Cortex of kidney (tissue), 1 donor: ENCODE measurements around the gene CDH26.
"Not testable (repeated sequence)": the region's sequence is repeated elsewhere in the genome, so short reads cannot be mapped to it uniquely, and the experiment has no call there.

Source experiments
- DNase-seq: peaks from one replicate; lab custom pipeline; 2025; lab: John Stamatoyannopoulos, UW

The CDH26 gene

GRCh38 chr20:60013296-60014139, 55.3 kb downstream of the CDH26 start:
- no peak for DNase-seq

- DNase-seq, result no peak
Measured at GRCh38 chr20:60016406-60016805, 58.2 kb downstream of the CDH26 start.

GRCh38 chr20:60020251-60020650, 62.0 kb downstream of the CDH26 start:
- no peak for DNase-seq

- DNase-seq, result no peak
Measured at GRCh38 chr20:60021104-60021503, 62.9 kb downstream of the CDH26 start.

GRCh38 chr20:60022849-60023248, 64.6 kb downstream of the CDH26 start:
- DNase-seq, result no peak

- no peak for DNase-seq
Measured at GRCh38 chr20:60024245-60024644, 66.0 kb downstream of the CDH26 start.

- DNase-seq, result no peak
Measured at GRCh38 chr20:60024801-60025200, 66.6 kb downstream of the CDH26 start.

GRCh38 chr20:60026010-60026409, 67.8 kb downstream of the CDH26 start:
- DNase-seq, result no peak

- DNase-seq, result no peak
Measured at GRCh38 chr20:60030471-60030870, 72.2 kb downstream of the CDH26 start.

GRCh38 chr20:60031107-60031506, 72.9 kb downstream of the CDH26 start:
- DNase-seq, result no peak

- DNase-seq, result no peak
Measured at GRCh38 chr20:60034231-60035110, 76.2 kb downstream of the CDH26 start.

GRCh38 chr20:60035486-60035885, 77.3 kb downstream of the CDH26 start:
- DNase-seq, result no peak

GRCh38 chr20:60036346-60036745, 78.1 kb downstream of the CDH26 start:
- DNase-seq, result no peak

GRCh38 chr20:60036746-60037499, 78.7 kb downstream of the CDH26 start:
- no peak for DNase-seq

- DNase-seq, result no peak
Measured at GRCh38 chr20:60038400-60039008, 80.3 kb downstream of the CDH26 start.

GRCh38 chr20:60039526-60039925, 81.3 kb downstream of the CDH26 start:
- DNase-seq, result no peak

- DNase-seq, result no peak
Measured at GRCh38 chr20:60040471-60041162, 82.4 kb downstream of the CDH26 start.

GRCh38 chr20:60041436-60042165, 83.4 kb downstream of the CDH26 start:
- not testable (repeated sequence) for DNase-seq

GRCh38 chr20:60043435-60043834, 85.2 kb downstream of the CDH26 start:
- no peak for DNase-seq

GRCh38 chr20:60046011-60046413, 87.8 kb downstream of the CDH26 start:
- no peak for DNase-seq
